Measurements from ENCODE around the gene HNRNPM.

HNRNPM gene

GRCh38 chr19:8536282-8536681 lies 91.5 kb downstream of the HNRNPM start:
- in situ Hi-C loops (cut with MboI; ENCODE audit: low sequenced_read_pairs): no loop called here

DNA sequence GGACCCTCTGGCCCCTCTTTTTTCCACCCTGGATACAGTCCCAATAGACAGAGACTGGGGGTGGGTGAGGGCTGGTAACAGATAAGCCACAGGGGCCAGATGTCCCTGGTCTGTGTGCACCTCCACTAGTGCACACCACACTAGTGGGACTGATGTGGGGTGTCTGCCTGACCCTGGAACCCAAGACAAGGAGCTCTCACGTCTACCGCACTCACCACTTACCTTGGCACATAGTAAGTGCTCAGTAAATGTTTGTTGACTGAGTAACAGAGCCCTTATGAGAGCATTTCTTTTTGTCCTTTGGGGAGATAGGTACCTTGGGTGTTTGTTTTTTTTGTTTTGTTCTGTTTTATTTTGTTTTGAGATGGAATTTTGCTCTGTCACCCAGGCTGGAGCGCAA lies 92.3 kb downstream of the HNRNPM start:
- in situ Hi-C loops (cut with MboI; ENCODE audit: low sequenced_read_pairs): no loop called here
